MM.1S (cell line): ENCODE data around the gene KRTAP5-3.

Source experiments
- DNase-seq: peaks from one replicate; pipeline ENCODE4 v3.0.0-alpha.2; 2015
- H2AFZ ChIP-seq: fragments of 300-600 bp; sonication (generic); 2 replicates; pipeline ENCODE4 v1.6.0; 2016; ENCODE audit warnings: antibody characterized with exemption, low read length
- H3F3A ChIP-seq: fragments of 300-600 bp; sonication (generic); 2 replicates; pipeline ENCODE4 v1.6.1; 2016; ENCODE audit warnings: mild to moderate bottlenecking, antibody characterized with exemption, low read length, moderate library complexity, mixed read lengths; ENCODE audit not compliant: insufficient read depth
- H3K27ac ChIP-seq: fragments of 300-600 bp; sonication (generic); 2 replicates; pipeline ENCODE4 v1.5.1; 2016; ENCODE audit warnings: mild to moderate bottlenecking, low read length
- H3K27me3 ChIP-seq: fragments of 300-600 bp; sonication (generic); replicated peaks from 2 replicates; pipeline ENCODE4 v1.6.0; 2016; ENCODE audit warnings: low read length; ENCODE audit not compliant: insufficient read depth
- H3K36me3 ChIP-seq: fragments of 300-600 bp; sonication (generic); replicated peaks from 2 replicates; pipeline ENCODE4 v1.6.1; 2016; ENCODE audit warnings: mild to moderate bottlenecking, low read length, mixed read lengths; ENCODE audit not compliant: insufficient read depth
- H3K4me1 ChIP-seq: fragments of 300-600 bp; sonication (generic); 2 replicates; pipeline ENCODE4 v1.6.1; 2016; ENCODE audit warnings: low read length, mixed read lengths
- H3K4me2 ChIP-seq: fragments of 300-600 bp; sonication (generic); 2 replicates; pipeline ENCODE4 v1.6.0; 2016; ENCODE audit warnings: low read depth, low read length
- H3K4me3 ChIP-seq: fragments of 300-600 bp; sonication (generic); 2 replicates; pipeline ENCODE4 v1.5.1; 2016; ENCODE audit warnings: low read length, mixed read lengths
- H3K79me2 ChIP-seq: fragments of 300-600 bp; sonication (generic); 2 replicates; pipeline ENCODE4 v1.6.1; 2016; ENCODE audit warnings: mixed run types, low read length, mixed read lengths
- H3K9ac ChIP-seq: fragments of 300-600 bp; sonication (generic); 2 replicates; pipeline ENCODE4 v1.6.1; 2016; ENCODE audit warnings: low read length, mixed read lengths
- H3K9me2 ChIP-seq: fragments of 300-600 bp; sonication (generic); replicated peaks from 2 replicates; pipeline ENCODE4 v1.6.1; 2016; ENCODE audit warnings: mild to moderate bottlenecking, low read length, mixed read lengths; ENCODE audit not compliant: insufficient read depth
- H3K9me3 ChIP-seq: fragments of 300-600 bp; sonication (generic); replicated peaks from 2 replicates; pipeline ENCODE4 v1.6.1; 2016; ENCODE audit warnings: mild to moderate bottlenecking, low read length, mixed read lengths; ENCODE audit not compliant: insufficient read depth
- H4K20me1 ChIP-seq: fragments of 300-600 bp; sonication (generic); 2 replicates; pipeline ENCODE4 v1.6.1; 2016; ENCODE audit warnings: mild to moderate bottlenecking, low read length, moderate library complexity, mixed read lengths; ENCODE audit not compliant: insufficient read depth
- EZH2 ChIP-seq: fragments of 300-600 bp; sonication (generic); optimal IDR thresholded peaks from 2 replicates; pipeline ENCODE3; 2017; ENCODE audit warnings: low read depth, mild to moderate bottlenecking, antibody characterized with exemption, low read length, mixed read lengths
- EZH2phosphoT487 ChIP-seq: fragments of 300-600 bp; sonication (generic); IDR thresholded peaks from 2 replicates; pipeline ENCODE4 v1.6.1; 2018; ENCODE audit warnings: antibody characterized with exemption, low read length
- TF ChIP-seq, protein P1 (sequence below): fragments of 300-600 bp; sonication (generic); IDR thresholded peaks from 2 replicates; pipeline ENCODE4 v1.5.1; 2016; ENCODE audit warnings: antibody characterized with exemption, low read length, mixed read lengths

The KRTAP5-3 gene

GRCh38 chr11:1562469-1563148, 45.7 kb downstream of the KRTAP5-3 start:
- Histone ChIP-seq H3K27ac (no peak overlapping the region), H3K27me3 (peaks cover 74% of the 10 kb centered on the region), H3F3A (no peaks in the 10 kb centered on the region), H3K79me2 (no peaks in the 10 kb centered on the region), H3K9ac (no peak overlapping the region), H3K4me2 (no peak overlapping the region), H4K20me1 (no peaks in the 10 kb centered on the region), H2AFZ (no peak overlapping the region), H3K4me1 (no peaks in the 10 kb centered on the region), H3K36me3 (no peaks in the 10 kb centered on the region), H3K9me2 (no peaks in the 10 kb centered on the region), H3K9me3 (no peaks in the 10 kb centered on the region), H3K4me3 (no peak overlapping the region)
- TF ChIP-seq EZH2phosphoT487 (no peak), EZH2 (no peak)
- TF ChIP-seq, protein P1, sequence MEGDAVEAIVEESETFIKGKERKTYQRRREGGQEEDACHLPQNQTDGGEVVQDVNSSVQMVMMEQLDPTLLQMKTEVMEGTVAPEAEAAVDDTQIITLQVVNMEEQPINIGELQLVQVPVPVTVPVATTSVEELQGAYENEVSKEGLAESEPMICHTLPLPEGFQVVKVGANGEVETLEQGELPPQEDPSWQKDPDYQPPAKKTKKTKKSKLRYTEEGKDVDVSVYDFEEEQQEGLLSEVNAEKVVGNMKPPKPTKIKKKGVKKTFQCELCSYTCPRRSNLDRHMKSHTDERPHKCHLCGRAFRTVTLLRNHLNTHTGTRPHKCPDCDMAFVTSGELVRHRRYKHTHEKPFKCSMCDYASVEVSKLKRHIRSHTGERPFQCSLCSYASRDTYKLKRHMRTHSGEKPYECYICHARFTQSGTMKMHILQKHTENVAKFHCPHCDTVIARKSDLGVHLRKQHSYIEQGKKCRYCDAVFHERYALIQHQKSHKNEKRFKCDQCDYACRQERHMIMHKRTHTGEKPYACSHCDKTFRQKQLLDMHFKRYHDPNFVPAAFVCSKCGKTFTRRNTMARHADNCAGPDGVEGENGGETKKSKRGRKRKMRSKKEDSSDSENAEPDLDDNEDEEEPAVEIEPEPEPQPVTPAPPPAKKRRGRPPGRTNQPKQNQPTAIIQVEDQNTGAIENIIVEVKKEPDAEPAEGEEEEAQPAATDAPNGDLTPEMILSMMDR, result no peak
- no peak for DNase-seq

GRCh38 chr11:1561955-1562354, 46.3 kb downstream of the KRTAP5-3 start:
- Histone ChIP-seq H3K27me3 (peaks cover 70% of the 10 kb centered on the region), H3K9ac (no peak overlapping the region), H3K4me1 (no peaks in the 10 kb centered on the region), H3F3A (no peaks in the 10 kb centered on the region), H3K9me2 (no peaks in the 10 kb centered on the region), H3K4me3 (no peak overlapping the region), H3K4me2 (no peak overlapping the region), H3K27ac (no peak overlapping the region), H2AFZ (no peak overlapping the region), H3K36me3 (no peaks in the 10 kb centered on the region), H3K9me3 (no peaks in the 10 kb centered on the region), H3K79me2 (no peaks in the 10 kb centered on the region), H4K20me1 (no peaks in the 10 kb centered on the region)
- no peak for DNase-seq
- TF ChIP-seq EZH2phosphoT487 (no peak), EZH2 (no peak)
- TF ChIP-seq, protein P1, result no peak

DNA sequence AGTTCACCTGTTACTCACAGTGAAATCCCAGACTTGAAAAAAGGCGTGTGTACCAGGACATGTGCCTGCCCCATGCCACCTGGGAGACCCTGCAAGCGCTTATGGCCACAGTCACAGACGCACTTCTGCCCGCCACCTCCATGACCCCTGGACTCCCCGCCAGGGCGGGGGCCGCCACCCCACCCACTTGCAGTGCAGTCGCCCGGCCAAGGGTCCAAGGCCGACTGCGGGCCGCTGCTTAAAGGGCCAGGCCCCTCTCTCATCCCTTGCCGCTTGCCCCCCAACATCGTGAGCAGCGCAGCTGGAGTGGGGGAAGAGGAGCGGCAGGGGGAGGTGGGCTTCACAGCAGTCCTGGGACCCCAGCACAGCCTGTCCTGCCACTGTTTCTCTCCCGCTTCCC, 47.0 kb downstream of the KRTAP5-3 start:
- no peaks in the 10 kb centered on the region for H3K36me3 ChIP-seq
- TF ChIP-seq EZH2, result no peak
- TF ChIP-seq, protein P1, result no peak
- no peak for TF ChIP-seq EZH2phosphoT487
- H3K4me2 ChIP-seq, result no peak overlapping the region

More for the DNA sequence above, 47.0 kb downstream of the KRTAP5-3 start:
- Histone ChIP-seq H2AFZ (no peak overlapping the region), H3F3A (no peaks in the 10 kb centered on the region), H3K9ac (no peak overlapping the region), H3K27me3 (peaks cover 69% of the 10 kb centered on the region), H3K79me2 (no peaks in the 10 kb centered on the region), H3K4me1 (no peaks in the 10 kb centered on the region), H4K20me1 (no peaks in the 10 kb centered on the region), H3K9me3 (no peaks in the 10 kb centered on the region), H3K27ac (no peak overlapping the region), H3K4me3 (no peak overlapping the region), H3K9me2 (no peaks in the 10 kb centered on the region)
- no peak for DNase-seq
